CD4-positive, alpha-beta T cell treated with Interleukin-6 for 4 hours (primary cell): ENCODE measurements around the gene ERFL.
"Not testable (repeated sequence)": the region's sequence is repeated elsewhere in the genome, so short reads cannot be mapped to it uniquely, and the experiment has no call there.

Experiments used
- DNase-seq: peaks from one replicate; pipeline ENCODE4 v3.0.0-alpha.2; 2020; ENCODE audit warnings: mixed read lengths

Gene ERFL

DNA sequence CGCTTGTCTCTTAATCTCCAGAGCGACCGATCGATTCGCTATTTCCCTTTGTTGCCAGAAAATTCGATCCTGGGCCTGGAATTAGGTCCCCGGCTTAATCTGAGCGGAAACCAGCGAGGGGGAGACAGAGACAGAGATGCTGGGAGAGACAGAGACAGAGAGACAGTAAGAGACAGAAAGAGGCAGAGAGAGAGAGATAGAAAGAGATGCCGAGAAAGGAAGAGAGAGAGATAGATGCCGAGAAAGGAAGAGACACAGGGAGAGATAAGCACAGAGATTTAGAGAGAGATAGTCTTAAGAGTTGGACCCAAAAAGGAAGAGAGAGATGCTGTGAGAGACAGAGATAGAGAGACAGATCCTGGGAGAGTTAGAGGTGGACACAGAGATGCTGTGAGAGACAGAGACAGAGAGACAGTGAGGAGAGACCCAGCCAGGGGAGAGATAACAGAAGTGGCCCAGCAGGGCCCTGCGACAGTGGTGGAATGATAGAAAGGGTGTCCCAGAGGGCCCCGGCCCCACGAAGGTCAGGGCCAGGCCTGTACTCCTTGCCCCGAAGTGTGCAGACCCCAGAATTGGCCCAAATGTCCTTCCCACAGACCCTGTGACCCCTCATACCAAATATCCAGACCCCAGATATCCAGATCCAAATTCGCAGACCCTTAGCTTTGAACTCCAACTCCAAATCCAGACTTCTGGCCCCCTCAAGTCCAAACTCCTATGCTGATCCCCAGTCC lies 1.3 kb downstream of the ERFL start:
- DNase-seq, result no peak

DNA sequence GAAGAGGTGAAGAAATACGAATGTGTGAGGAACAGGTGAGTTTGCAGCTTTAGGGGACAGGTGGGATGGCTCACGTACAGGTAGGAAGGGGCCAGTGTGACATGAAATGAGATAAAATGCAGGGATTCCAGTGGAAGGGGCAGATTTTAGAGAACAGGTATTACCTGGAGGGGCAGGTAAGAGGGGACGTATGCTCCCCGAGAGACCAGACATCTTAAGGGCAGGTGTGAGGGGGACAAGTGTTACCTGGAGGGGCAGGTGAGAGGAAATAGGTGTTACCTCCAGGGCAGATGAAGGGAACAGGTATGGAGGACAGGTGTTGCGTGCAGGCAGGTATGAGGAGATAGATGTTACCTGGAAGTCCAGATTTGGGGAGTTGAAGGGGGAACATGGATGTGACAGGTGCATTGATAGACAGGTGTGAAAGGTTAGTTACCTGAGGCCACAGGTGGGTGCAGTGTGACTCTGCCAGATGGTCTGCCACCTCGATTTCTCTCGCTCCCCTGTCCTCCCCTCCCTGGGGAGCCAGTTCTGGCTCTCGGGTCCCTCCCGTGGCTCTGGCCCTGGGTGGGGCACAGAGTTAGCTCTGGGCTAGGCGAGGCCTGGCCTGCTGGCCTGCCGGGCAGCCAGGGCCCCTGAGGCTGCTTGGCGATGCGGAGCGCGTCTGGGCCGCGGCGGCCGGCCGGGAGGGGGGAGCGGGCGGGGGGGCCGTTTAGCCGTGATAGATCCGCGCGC lies 2.1 kb downstream of the ERFL start:
- DNase-seq, result no peak

DNA sequence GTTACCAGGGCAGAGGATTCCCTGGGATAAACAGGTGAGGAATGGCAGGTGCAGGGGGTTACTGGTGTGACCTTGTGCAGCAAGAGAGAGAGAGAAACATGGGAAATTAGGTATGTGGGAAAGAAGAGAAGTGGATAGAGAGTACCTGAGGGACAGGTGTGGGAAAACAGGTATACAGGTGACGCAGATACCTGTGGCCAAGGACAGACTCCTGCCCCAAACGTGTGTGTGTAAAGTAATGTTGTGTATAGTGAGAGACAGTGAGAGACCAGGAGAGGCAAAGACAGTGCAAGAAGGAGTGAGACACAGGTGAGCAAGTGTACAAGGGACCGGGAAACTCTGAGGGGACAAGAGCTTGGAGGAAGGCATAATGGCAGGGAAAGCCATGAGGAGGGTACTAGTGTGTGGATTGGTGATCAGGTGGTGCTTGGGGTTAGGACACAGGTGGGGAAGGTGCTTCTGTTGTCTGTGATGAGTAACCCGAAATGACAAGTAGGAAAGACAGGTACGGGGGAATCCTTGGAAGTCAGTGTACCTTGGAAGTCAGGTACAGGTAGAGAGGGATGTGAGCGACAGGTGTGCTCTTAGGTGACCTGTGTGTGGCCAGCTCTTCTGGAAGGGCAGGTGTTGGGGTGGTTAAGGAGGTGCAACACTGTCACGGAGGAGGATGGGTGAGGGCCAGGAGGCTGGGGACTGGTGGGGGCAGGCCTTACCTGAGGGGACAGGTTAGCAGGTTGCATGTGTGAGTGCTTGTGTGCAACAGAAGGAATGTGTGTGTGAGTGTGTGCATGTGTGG lies 2.8 kb downstream of the ERFL start:
- no peak for DNase-seq

DNA sequence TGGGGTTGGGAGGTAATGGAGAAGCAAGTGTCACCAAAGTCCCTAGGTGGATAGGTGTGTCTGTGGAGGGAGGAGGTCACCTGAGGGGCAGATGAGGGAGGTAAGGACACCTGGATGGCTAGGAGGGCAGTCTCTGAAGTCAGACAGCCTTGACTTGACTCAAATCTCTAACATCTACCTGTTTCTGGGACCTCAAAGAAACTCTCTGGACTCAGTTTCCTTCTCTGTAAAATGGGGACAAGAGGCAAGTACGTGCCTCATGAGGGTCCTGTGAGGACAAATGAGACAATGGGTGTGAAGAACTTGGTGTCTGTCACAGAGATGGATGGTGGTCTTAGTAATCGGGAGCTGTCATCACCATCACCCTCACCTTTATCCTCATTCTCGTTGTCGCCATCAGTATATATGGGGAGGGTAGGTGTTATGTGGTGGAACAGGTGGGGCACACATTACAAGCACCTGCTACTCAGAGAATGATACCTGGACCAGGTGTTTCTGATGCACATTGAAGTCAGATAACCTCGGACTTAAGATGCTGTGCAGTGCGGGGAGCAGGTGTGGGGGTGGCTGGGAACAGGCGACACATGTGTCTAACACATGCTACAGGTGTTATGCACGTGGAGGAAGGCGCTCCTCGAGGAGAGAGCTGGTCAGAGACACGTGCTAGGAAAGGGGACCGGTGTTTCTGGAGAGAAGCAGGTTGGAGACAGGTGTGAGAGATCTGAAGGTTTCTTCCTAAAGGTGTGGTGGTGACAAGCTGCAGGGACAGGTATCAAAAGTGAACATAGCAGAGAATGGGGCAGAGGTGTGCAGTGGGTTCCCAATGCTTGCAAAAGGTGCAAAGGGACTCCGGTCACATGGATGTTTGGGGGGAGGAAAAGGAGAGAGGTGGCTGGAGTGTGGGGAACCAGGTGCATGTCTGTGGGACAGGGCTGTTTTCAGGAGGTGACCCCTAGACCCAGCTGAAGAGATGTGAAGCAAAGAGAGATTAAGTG lies 3.8 kb downstream of the ERFL start:
- DNase-seq, result no peak

DNA sequence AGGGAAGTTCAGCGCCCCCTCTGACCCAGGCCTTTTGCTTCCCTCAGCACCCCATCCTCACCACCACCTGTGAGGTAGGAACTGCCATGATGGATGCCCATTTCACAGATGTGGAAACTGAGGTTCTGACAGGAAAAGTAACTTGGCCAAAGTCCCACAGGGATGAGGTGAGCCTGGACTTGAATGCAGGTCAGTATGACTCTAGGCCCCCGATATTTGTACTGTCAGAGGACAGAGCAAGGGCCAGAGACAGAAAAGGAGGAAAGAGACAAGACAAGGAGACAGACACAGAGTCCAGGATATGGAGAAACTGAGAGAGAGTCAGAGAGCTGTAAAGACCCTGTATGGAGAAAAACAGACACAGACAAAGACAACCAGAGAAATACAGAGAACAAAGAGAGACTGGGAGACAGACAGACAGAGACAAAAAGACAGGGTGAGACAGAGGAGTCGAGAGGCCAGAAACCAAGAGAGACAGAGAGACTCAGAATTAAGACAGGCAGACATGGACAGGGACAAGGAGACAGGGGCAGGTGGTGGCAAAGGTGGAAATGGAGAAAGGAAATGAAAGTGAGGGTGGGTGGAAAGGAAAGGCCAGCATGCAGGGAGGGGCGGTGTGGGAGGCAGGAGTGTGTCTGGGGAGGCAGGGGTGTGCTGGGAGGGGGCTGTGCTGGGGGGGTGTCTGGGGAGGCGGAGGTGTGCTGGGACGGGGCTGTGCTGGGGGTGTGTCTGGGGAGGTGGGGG lies 5.0 kb downstream of the ERFL start:
- no peak for DNase-seq

DNA sequence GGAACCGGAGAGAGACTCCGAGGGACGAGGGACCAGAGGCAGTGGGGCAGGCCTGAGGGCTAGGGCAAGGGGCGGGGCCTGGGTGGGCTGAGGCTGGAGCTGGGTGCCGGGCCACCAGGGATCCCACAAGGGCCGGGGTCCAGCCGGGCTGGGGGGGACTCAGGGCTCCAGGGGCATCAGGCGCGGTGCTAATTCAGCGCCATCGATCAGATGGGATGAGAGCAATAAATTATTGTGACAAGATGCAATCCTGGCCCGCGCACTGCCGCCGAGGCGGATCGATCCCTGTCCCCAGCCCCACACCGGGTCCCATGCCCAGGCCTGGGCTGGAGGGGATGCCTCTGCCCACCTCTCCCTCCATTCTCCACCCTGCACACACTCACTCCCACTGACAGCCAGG lies 5.7 kb downstream of the ERFL start:
- no peak for DNase-seq

DNA sequence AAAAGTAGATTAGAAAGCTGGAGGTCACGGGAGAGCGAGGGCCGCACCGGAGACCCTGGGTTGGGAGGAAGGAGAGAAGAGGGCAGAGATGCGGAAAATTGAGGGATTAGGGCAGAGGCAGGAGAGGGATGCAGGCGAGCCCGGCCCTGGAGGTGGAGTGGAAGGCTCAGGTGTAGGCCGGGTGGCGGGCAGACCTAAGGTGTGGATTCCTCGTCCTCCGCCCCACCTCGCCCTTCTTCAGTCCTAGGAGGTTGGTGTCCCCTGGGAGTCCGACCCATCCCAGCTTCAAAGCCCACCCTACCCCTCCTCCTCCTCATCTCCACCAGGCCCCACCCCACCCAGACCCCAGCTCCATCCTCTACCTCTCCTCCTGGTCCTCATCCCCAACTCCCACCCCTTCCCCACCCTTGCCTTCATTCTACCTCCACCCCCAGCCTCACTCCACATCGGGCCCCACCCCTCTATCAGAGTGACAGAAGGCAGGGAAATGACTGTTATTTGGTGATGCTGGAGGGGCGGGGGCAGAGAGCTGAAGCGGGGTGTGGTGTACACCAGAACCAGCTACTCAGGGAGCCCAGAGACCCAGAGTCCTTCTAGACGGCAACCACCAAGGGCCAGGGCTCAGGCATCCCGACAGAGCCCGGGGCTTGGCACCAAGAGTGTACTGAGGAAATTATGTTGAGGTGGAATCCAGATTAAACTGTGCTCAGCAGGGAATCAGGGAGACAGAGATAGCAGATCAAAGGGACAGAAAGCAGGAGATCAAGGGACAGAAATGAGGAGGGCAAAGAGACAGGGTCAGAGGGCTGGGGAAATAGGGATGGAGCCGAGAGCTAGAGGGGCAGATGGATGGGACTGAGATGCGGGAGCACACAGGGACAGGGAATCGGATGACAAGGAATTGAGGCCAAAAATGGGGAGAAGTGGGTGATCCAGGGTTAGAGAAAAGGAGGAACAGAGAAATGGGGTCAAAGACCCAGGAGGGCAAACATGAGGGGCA lies 6.4 kb downstream of the ERFL start:
- DNase-seq, result no peak

DNA sequence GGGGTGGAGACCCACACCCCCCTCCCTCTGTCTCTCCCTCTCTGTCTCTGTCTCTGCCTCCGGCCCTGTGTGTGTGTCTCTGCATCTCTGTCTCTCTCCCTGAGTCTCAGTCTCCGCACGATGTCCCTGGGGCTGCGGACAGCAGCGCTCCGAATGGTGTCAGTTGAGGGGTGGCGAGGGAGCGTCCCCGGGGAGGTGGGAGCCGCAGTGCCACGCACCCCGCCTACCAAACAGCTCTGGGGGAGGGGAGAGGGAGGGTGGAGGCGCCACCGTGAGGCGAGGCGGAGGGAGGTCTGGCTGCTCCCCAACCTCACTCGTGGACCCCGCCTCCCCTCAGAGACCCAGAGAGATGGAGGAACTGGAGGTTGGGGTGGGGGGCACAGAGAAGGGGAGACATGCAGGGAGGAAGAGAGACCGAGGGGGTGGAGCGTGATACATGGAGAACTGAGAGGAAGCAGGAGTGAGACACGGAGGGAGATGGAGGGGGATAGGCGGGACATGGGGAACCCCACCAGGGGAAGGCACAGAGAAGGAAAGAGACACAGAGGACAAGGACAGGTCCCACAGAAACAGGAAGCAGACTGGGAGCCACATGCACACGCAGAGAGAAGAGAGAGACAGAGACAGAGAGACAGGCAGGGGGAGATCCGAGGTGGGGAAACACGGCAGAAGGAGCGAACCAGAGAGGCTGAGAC lies 7.2 kb downstream of the ERFL start:
- DNase-seq, result no peak

DNA sequence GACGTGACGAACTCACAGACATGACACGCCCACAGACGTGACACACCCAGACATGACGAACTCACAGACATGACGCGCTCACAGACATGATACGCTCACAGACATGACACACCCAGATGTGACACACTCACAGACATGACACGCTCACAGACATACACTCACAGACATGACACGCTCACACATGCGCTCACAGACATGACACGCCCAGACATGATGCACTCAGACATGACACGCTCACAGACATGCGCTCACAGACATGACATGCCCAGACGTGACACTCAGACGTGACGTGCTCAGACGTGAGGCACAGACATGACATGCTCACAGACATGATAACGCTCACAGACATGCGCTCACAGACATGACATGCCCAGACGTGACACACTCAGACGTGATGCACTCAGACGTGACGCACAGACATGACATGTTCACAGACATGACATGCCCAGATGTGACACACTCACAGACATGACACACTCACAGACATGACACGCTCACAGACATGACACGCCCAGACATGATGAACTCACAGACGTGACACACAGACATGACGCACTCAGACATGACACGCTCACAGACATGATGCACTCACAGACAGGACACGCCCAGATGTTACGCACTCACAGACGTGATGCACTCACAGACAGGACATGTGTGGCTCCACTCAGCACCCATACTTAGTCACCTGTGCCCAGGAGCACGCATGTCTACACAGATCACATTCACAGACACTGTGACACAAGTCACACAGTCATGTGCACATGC lies 8.1 kb downstream of the ERFL start:
- no peak for DNase-seq

DNA sequence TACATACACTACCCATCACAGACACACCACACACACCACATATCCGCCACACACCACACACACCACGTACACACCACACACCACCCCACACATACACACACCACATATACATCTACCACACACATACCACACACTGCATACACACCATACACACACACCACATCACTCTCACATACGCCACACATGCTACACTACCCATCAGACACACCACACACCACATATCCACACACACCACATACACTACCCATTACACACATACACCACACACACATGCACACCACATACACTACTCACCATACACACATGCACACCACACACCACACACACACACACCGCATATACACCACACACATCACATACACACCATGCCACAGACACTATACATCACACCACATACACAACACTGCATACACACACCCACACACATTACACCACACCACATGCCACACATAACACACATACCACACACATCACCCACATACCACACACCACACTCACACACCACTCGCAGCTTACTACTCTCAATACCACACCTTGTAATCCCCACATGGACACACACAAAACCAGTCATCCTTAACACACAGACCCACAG lies 9.5 kb downstream of the ERFL start:
- DNase-seq, result no peak

DNA sequence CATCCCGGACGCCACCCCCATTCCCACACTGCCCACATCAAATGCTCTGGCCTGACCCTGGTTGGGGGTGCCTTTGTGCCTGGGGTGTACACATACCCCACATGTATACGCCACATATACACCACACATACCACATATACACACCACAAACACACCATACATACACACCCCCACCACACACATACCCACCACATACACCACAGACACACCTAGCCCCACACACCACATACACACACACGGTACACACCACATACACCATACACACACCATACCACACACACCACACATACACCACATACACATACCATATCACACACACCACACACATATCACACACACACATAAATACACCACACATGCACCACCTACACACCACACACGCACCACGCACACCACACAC lies 10.2 kb downstream of the ERFL start:
- DNase-seq, result no peak

DNA sequence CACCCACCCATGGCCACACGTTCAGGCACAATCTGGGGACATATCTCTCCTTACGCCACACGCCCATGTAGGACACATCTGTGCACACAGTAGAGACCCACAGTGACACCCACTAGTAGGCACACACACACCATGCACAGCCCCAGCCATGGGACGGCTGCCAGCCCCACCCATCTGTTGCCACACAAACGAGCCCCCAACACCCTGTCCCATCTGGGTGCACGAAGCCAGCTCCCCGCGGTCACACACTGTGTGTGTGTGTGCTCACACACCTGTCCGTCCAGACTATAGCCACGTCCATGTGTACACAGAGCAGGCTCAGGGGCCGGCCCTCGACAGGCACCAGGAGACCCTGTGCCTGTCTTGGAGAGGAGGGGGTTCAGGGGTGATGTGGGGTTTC lies 10.6 kb downstream of the ERFL start:
- DNase-seq, result no peak

DNA sequence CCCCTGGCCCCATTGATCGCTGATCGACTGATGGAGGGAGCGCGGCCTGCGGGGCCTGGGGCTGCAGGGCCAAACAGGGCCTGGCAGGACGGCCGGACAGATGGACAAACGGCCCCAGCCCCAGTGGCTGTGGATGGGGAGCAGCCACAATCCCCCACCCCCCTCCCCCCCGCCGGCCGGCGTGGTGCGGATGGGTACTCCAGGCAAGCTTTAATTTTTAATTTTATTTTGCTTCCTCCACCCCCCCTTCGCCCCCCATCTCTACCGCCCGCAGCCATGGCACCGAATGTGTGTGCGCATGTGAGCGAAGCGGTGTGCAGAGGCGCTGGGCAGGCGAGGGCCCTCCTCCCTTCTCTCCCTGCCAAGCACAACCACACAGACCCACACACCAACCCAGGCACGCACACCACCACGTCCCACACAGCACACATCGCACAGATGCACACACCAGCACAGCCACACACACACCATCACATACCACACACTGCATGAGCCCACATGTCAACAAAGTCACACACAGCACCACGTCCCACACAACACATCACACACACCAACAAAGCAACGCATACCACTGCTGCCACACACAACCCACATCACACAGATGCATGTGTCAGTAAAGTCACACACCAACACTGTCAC lies 12.4 kb downstream of the ERFL start:
- DNase-seq, result peak; percentile 35

DNA sequence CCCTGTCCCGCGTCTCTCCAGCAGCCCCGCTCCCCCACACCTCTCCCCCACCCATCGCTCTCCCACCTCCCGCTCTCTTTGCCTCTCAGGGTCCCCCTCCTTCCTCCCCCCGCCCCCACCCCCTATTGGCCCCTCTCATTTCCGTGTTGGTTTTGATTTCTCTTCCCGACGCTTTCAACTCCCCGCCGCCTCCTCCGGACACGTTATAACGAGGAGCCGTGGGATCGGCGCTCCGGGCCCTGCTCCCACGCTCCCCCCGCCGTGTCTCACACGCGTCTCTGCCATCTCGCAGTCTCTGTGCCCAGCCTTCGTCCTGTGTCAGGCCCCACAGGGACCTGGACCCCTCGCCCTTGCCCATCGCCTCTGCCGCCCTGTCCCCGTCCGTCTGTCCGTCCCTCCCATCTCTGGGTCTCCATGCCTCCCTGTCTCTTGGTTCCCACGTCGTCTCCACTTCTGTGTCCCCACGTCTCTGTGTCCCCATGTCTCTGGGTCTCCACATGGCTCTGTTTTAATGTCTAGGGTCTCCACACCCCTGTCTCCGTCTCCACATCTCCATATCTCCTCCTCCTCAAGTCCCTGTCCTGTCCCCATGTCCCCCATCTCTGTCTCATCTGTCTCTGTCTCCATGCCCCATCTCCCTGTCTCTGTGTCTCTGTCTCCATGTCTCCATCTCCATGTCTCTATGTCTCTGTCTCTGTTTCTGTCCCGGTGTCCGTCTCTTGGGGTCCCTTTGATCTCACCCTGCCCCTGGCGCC lies 13.1 kb downstream of the ERFL start:
- DNase-seq, result peak; percentile 35

DNA sequence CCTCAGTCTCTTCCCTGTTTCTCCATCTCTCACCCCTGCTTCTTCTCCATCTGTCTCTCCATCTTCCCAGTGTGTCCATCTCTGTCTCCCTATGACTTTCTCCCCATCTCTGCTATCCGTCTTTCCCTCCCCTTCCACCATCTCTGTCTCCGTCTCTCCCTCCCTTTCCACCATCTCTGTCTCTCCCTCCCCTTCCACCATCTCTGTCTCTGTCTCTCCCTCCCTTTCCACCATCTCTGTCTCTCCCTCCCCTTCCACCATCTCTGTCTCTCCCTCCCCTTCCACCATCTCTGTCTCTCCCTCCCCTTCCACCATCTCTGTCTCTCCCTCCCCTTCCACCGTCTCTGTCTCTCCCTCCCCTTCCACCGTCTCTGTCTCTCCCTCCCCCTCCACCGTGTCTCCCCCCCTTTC lies 13.8 kb downstream of the ERFL start:
- DNase-seq, result not testable (repeated sequence)

DNA sequence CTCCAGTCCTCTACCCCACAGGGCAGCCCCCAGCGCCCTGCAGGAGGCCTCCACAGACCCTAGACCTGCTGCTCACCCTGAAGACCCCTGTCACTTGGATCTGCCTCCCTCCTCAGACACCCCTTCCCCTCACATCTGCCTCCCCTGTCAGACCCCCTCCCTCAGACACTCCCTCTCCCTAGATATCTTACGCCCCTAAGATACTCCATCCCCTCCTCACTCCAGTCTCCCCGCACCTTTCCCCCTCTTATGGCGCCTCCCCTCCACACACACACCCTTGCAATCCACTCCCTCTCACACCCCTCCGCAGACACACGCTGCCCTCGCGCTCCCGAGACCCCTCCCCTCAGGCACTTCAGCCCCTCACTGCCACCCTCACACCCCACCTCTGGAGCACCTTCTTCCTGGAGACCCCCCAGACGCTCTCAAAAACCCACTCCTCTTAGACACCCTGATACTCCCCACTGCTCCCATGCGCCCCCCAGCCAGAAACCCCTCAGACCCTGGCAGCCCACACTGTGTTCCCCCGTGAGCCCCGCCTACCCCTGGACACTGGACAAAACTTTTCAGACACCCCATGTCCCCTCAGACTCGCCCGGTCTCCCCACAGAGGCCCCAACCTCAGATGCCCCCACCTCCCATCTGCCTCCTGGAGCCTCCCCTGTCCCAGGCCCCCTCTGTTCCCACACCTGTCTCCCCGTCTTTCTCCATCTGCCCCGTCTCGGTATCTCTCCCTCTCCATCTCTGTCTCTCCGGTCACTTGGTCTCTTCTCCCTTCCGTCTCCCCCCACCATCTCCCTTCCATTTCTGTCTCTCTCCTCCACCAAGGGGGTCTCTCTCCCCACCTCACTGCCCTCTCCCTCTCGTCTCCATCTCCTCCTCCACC lies 14.5 kb downstream of the ERFL start:
- no peak for DNase-seq
